Stimulated activated CD8-positive, alpha-beta memory T cell treated with anti-CD3 and anti-CD28 coated beads, Interleukin-7, amount 100 ng/mL, for 48 hours (primary cell): ENCODE data around the gene DTHD1.

ENCODE experiments used
- DNase-seq, 2 donors: peaks; one replicate each; pipeline ENCODE4 v3.0.0-alpha.2; 2020; ENCODE audit warnings: low read depth in 1 of 2; ENCODE audit errors: extremely low read depth in 1 of 2

DTHD1 gene

DNA sequence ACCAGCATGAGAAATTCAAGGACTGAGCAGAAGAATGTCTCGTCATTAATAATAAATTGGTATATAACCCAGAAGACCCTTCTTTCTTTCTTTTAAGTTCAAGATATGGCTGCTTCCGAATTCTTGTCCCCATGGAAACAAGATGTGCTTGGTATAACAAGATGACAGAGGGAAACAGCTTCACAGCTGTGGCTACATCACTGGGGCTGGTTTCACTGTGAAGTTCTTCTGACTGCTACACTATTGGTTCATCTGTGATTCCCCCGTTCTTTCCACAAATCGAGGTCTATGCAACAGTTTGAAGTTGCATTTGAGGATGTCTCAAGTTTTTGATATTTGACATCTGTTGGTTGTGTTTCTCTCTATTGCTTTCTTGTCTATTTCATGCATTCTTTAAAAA lies 12.3 kb upstream of the DTHD1 start:
- no peak for DNase-seq

DNA sequence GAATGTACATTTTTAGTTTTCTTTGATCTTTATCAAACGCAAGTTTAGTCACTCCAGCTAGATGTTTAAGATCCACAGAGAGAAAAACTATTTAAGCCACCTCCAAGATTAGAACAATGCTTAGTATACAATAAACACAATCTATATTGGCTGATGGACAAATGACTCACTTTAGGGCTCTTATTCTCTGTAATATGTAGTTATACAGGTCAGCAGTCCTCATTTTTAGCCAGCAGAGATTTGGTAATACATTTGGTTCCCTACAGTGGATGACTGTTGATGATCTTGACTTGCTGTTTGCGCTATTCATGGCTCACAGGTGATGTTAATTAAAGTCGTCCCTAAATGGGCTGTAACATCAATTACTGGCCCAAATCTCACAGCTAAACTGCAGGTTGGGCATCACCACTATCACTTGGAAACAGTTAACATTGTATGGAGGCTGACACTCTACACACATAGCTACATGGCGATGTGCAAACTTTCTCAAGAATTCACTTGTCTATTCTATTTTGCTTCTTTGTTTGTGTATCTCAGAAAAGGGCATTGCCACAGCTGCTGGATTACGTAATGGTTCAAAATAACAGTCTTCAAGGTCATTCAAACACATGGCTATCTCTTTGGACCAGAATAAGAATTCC lies 11.8 kb upstream of the DTHD1 start:
- no peak for DNase-seq

DNA sequence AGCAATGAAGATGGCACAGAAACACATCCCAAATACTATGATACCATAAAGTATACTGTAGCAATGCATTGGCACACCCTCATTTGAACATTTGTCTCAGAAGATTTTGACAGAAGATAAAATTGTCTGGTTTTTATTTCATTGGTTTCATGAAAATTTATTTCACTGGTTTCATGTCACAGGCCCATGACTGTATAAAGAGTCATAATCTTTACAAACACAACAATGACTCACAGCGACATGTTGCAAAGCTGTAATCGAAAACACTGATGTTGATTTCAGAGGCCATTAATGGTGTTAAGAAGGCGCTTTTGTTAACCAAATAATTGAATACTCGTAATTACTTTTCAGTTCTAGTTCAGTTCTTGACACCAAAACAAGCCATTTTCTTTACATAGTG lies 8.1 kb upstream of the DTHD1 start:
- DNase-seq: no peak

DNA sequence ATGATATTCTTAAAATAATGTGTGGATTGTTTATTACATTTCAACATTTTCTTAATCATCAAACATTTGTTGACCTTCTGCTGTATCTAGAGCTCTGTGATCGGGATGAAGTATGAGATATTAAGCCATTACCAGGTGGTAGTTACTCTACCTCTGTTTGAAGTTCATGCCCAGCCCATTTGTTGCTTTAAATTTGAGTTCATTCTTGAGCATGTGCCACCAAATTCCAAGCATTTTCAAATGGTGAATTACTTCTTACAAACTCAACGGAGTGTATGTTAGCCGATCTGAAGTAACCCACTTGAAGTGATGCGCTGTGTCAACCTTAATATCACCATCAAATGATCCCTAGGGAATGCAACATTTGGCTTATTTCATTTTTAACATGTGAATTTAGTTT lies 7.3 kb upstream of the DTHD1 start:
- no peak for DNase-seq

DNA sequence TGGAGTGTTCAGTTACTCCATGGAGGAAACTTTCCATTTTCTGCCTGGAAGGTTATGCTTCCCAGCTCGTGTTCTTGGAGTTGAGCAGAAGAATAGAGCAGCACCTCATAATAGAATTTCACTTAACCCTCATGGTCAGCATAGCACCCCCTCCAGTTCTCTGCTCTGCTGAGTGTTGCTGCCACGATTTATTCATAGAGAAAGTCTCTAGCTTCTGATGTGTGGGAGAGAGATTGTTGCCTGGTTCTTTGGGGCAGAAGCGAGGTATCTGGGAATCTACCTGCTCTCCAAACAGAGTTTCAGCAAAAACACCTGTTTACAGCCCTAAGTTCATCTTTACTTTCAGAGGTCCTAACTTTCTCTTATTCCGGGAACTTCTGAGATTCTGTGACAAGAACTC lies 3.9 kb upstream of the DTHD1 start:
- no peak for DNase-seq

DNA sequence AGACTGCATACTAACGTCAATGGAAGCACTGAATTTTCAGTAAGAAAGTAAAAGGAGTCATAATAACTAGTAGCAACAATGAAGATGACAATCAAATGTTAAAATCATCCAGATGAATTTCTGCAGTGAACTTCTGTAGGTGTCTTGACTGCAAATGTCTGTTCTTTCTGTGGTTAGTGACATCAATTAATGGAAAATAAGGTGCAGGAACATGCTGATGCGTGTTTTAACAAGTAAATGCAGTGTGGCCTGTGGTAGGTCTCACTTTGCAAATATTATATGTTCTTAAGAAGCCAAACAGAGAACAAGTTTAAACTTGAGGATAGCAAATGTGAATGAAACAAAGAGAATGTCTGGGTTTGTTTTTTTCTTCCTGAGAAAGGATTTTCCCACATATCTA lies 2.6 kb upstream of the DTHD1 start:
- DNase-seq: no peak

DNA sequence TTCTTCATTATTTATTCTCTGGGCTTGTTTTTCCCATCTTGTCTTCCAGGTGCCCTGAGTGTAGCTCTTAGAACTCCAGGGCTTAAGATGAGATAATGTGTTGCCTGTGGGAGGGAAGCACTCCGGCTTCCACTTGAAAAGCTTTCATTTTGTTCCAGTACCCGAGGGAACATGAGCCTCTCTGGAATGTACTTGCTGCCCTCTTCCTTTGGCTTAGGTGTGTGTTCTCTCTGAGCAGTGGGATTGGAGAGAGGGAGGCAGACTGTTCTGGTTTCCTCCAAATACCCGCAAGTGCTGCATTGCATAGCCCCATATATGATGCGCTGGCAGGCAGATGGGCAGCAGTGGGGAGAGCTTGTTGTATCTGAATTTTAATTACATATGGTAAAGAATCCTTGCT lies 861 bp upstream of the DTHD1 start:
- no peak for DNase-seq

DNA sequence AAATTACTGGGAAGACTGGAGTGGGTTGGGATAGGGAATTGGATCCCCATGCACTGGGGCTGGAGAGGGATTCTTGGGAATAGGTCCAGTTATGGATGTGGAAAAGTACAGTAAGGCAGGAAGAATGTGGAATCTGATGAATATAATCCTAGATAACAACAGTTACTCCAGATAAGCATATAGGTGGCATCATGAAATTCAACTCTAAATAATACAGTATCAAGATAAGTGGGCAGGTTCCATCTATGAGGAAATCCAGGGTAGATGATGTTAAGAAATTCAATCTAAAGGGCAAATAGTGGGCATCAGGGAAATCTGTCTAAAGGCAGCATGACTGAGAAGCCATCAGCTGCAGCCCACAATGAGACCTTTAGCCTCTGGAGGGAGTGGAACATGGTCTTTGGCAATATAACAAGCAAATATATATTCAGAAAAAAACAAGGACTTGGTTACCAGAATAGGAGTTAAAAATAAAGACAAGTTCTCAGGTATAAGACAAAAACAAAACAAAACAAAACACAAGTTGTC lies 1.2 kb downstream of the DTHD1 start:
- no peak for DNase-seq

DNA sequence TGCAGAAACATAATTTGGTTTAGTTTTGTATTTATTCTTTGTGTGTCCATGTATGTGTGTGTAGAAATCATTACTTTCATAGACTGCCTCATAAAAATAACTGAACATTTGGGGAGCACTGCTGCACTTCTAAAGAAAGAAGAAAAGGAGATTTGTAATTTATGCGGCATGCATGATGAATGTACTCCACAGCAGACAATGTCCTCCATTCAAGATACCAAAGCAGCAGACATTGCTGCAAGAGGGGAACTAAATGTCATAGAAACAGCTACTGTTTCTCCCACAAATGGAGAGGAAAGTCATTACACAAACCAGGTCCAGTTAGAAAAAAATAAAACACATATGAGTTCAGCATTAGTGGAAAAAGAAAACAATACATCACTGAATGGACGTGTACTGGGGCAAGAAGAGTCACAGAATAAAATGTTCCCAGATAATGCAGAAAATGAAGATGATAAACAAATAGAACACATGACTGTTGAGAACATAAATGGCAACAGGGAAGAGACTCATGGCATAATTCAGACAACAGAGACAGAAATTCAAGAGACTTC lies 2.6 kb downstream of the DTHD1 start:
- DNase-seq: no peak

DNA sequence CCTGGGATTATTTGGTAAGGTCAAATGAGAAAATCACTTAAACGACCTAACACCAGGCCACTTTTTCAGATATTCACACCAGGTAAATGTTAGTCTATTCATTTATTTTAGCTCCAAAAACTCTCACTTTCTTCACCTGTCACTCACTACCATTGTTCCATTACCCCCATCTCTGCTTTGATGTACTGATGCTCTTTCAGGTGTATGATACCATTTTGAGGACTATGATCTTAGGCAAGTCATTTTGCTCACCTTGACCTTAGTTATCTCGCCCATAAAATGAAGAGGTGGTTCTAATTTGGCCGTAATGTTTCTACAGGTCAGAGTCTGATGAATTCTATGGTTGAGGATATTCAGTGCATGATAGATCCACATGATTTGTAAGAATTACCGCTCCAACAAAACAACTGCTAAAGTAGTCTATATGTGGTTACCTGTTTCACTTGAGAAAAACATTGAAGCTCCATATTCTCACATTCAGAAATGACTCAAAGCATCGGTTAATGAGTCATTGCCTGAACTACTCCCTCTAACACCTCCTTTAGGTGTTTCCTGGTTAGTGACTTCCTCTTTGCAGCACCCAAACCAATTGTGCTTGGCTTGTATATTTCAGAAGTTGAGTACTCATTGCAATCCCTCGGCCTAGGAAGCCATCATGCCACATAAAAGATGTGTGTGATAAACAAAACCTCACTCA lies 4.5 kb downstream of the DTHD1 start:
- DNase-seq: peak in 1 of 2 donors; percentile 56

DNA sequence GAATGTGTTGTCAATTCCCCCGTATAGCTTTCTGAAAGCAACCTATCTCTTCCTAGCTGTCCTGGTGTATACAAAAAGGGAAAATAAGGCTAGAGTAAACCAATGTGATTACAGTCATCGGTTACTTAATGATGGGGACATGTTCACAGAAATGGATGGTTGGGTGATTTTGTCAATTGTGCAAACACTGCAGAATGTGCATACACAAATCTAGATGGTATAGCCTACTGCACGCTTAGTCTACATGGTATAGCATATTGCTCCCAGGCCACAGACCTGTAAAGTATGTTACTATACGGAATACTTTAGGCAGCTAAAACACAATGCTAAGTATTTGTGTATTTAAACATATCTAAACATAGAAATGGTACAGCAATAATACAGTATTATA lies 5.1 kb downstream of the DTHD1 start:
- DNase-seq: no peak

DNA sequence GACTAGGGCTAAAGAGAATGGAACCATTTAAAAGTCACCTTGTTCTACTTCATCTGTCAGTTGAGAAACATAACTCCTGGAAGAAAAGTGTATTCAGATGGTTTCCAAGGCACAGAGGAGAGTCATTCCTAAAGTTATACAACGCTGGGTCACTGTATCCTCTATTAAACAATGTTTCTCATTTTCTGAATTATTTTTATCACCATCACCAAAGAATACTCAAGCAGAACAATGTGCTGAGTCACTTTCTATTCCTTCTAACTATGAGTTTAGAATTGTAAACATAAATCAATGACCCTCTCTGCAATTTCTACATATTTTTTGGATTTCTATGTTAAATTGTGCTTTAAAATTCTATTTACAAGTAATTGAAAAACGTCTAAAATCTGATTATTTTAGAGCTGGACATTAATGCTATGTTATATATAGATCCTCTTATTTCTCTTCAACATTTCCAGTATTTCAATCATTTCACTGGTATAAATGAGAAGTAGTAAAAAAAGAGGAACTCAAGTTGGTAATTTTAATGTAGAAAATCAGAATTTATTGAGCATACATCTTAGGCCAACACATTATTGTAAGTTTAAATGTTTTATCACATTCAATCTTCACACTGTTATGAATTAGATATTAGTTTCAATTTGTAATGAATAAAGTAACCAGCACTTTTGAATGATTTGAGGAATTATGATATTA lies 7.5 kb downstream of the DTHD1 start:
- DNase-seq: no peak

DNA sequence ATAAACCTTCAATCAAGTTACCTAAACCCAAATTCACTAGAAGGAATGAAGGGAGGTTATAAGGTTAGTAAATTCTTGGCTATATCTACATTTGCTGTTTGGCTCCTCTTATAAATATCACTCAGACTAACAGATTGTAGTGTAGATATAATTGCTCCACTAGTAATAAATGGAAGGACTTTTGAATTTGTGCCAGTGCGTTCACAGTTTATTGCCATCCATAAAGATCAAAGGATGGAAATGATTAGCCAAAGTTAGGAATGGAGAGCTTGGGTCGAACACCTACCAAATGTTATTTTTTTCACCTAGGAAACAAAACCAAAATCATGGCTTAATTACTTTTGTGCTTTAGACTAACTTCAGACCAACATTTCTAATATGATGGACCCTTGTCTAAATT lies 9.2 kb downstream of the DTHD1 start:
- no peak for DNase-seq

DNA sequence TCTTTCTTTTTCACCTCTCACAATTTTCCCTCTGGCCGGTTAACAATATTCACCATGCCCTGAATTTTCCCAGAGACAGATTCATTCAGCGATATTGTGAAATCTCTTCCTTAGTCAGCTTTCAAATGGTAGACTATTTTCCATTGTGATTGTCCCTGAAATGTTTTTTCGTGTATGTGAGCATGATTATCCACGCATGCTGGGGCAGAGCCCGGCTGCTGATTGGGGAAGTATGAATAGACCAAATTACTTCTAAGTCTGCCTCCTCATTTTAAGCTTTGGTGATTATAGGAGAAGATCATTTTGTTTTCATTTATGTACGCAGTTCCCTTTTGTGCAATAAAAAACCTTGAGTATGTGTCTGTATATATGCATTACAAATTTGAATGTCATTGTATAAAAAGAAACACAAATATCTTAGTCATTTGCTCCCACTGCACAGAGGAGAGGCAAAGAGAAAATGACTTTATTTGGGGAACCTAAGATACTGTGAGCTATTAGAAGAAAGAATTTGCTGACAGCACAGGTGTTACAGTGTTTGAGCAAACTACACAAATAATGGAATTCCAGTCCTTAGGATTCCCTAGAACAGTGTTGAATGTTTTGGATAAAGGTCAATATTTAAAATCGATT lies 11.3 kb downstream of the DTHD1 start:
- no peak for DNase-seq

DNA sequence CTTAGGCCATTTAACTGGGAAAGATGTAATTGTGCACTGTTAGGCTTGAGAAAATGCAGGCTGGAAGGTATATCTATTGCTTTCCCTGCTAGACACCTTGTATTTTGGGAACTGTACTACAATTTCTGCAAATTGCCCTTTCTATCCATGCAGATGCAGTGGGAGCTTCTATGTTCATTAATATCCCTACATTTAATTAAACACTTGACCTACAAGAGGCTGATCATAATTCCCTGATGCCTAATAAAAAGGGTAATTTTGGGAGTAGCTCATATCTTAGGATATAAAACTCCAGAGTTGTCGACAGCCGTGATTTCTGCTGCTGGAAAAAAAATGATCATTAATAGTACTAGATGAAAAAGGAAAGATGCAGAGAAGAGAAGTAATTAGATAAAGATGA lies 19.7 kb downstream of the DTHD1 start:
- DNase-seq: no peak

DNA sequence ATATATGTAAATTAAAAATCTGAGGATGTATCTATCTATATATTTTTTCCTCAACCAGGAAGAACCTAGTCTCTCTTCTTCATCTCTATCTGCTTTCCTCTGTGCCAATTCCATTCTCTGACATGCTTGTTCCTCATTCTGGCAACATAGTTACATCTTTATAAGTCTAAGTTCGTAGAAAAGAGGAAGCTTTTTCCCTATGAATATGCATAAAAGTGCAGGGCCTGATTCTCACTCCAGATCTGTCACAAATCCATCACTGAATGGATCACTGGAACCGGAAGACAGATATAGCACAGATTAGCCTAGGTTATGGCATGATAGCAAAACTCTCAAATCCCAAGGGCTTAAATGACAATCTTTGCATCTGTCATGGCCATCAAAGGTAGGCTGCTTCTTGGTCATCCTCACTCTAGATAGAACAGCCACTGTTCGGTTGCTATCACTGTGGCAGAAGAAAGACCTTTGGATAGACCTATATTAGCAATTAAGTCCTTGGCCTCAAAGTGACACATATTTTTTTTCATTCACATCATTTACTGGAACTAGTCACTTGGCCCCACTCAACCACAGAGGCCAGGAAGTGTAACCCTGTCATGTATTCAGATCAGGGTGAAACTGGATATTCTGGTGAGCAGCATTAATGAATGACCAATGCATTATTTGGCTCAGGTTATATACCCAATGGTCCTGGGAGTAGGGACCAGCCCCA lies 22.2 kb downstream of the DTHD1 start:
- DNase-seq: no peak

DNA sequence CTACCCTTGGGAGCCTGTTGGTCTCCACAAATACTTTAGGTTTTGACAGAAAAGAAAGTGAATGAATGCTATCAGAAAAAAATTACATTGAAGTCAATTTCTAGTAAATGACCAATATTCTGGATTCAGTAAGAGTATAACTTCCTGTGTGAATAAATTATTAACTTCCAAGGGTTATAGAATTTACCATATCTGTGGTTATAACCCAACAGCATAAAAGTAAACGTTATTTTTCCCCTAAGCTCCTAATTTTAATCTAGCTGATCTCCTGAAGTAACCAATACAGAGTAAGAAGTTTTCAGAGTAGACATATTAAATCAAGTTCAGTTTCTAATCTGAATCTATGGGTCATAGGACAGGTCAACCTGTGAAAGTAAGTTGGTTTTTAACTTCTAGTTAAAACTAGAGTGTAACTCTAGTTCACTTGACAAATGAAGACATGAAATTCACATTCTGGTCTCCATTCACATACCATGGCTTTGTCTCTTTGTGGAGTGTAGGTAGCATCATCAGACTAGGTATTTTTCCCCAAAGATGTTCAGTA lies 22.8 kb downstream of the DTHD1 start:
- DNase-seq: no peak

DNA sequence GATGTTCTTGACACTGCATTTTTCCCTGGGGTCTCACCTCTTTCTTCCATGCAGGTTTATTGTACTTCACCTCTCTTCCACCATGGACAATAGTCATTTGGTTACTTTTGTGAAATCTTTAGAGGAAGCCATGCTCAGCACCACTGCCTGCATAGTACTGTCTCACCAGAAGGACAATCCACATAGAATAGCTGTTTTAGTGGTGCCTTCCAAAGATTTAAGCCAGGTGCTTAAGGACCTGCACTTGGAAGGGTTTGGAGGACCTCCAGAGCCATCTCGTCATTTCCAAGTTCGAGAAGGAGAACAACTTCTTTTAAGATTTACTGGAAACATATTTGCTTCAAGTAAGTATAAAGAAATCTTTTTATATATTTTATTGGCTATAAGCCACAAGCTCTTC lies 26.7 kb downstream of the DTHD1 start:
- DNase-seq: no peak

DNA sequence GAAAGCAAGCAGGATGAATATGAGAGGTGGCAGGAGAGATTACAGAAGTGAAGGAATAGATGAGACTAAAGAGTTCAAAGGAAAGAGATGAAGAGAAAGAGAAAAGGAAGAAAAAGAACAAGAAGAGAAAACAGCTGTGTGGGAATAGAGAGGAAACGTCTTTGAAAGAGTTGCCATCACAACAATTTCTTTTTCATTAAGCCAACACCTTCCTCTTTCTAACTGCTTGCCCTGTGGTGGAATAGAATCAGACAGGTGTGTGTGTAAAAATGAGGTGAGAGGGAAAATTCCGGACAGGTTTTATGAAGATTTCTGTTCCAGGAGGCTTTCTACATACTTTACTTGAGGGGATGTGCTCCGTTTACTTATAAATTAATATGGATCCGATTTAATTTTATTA lies 28.8 kb downstream of the DTHD1 start:
- DNase-seq: no peak

DNA sequence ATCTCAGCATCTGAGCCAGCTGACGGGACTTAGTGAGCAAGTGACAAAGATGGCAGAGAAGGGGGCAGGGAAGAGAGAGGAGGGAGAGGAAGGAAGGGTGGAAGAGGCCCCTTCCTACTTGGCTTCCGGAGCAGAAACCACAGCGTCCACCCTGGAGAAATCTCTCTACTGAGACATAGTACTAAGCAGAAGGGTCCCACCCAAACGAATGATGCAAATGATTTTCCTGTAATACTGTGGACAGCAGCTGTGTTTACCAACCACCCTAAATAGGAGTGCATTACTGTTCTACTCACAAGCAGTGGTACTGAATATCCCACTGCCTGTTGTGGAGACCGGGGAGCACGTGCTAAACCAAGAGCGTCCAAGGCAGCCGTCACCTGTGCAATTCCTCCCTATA lies 29.4 kb downstream of the DTHD1 start:
- no peak for DNase-seq
